ENCODE measurements around the gene CLK2. TPM values are rescaled to one million over a fixed set of nuclear protein-coding genes. Genes with fewer than 3 reads are reported as not detected.

CLK2 gene
- total and polyA plus RNA-seq, 9 of the 15 experiments (the other 6 are each of a cell fraction or from before 2014, with no cell fraction given), result 13.5 to 81.4 (median 39.6) TPM

- TF ChIP-seq ZC3H11A (IDR thresholded peaks at IDR 0.05; ENCODE audit: low read depth, low read length) (no peak), BRF2 (IDR thresholded peaks at IDR 0.05; ENCODE audit: borderline replicate concordance, insufficient read depth, insufficient read length) (no peak), ARID1B (IDR thresholded peaks at IDR 0.05) (no peak; the same call in 1 of the 2 replicates), SMAD1 (IDR thresholded peaks at IDR 0.05; ENCODE audit: low read depth, low read length, partially characterized antibody) (no peak), SMAD3 (CRISPR knock-in tag; conservative IDR thresholded peaks at IDR 0.05) (no peak), FOS (IDR thresholded peaks at IDR 0.05; ENCODE audit: extremely low read depth, insufficient read length) (no peak), ZNF280B (CRISPR knock-in tag; IDR thresholded peaks at IDR 0.05) (no peak), CHD4 (IDR thresholded peaks at IDR 0.05; ENCODE audit: insufficient read depth, insufficient replicate concordance, low read depth, low read length, poor library complexity, severe bottlenecking) (no peak), POLR2A (conservative IDR thresholded peaks at IDR 0.05) (peak; percentile 81), ILK (tag; IDR thresholded peaks at IDR 0.05; ENCODE audit: borderline replicate concordance, low read depth) (no peak), ZBTB9 (CRISPR knock-in tag; IDR thresholded peaks at IDR 0.05) (0 out of 2 replicates have a peak, but pooled peaks have one; percentile 34), SRSF9 (IDR thresholded peaks at IDR 0.05; ENCODE audit: borderline replicate concordance, low read depth, low read length) (no peak), PRDM10 (IDR thresholded peaks at IDR 0.05; ENCODE audit: partially characterized antibody) (no peak), SRSF1 (IDR thresholded peaks at IDR 0.05; ENCODE audit: low read depth, low read length) (no peak), FOXO4 (CRISPR knock-in tag; IDR thresholded peaks at IDR 0.05) (no peak), PCBP1 (IDR thresholded peaks at IDR 0.05; ENCODE audit: low read depth, low read length, poor library complexity, severe bottlenecking) (no peak), ZNF551 (CRISPR knock-in tag; IDR thresholded peaks at IDR 0.05) (no peak)
These were observed at the start of gene CLK2 (continued) for GRCh38 chr1:155273343-155274245.
